NCI-H187 treated with DMSO at 0.1 percent for 48 hours (cell line): ENCODE data around the gene KANSL1.

ENCODE experiments used
- DNase-seq: peaks from one replicate; lab custom pipeline; 2025; lab: John Stamatoyannopoulos, UW

KANSL1 gene

GRCh38 chr17:46080118-46081017, 112.9 kb downstream of the KANSL1 start:
- no peak for DNase-seq

DNA sequence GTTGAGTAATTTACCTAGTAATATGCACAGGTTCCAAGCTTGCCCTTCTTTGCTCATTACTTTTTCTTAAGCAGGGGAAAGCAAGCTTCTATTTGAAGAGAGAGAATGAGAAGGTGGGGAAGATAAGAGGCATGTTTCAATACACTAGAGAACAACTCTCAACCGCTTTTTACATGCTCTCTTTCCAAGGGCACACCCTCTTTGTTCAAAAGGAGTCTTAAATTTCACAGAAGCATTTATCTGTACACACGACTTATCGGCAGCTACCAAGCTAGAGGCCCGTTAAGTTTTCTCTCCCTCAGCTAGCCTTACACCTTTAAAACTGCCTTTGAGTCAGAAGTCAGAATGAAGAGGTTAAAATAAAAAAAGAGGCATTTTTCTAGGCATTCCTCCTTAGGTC, 114.6 kb downstream of the KANSL1 start:
- DNase-seq, result peak; percentile 15

GRCh38 chr17:46074540-46074939, 118.7 kb downstream of the KANSL1 start:
- DNase-seq, result no peak

DNA sequence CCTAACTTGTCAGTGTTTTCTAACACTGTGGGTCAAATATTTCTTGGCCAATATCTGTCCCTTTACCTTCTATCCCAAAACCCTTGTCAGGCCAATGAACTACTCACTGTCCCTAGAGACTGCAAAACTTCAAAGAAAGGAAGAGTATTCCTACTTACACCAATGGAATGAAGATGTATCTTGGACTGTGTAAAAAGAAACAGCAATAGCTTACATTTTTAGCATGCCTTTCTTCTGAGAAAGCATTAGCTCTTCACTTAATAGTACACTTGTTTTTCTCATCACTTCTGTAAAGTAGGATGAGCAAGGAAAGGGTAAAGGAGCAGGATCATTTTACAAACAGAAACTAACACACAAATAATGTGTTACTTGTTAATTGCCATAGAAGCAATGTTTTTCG, 120.2 kb downstream of the KANSL1 start:
- DNase-seq, result no peak

DNA sequence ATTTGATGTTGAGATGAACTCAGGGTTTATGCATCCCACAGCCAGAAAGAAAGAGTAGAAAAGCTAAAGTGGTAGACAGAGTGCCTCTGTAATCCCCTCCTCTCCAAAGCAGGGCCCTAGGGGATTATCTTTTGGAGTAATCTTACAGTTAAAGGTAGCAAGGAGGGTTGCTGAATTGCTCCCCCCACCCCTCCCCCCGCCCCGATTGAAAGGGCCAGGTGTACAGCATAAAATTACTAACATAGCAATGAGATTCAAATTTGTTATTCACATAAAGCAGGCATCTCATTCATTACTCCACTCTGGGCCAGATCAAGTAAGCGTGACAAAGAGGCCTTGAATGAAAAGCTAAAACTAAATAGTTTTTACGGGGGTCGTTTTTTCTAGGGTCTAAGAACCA, 121.4 kb downstream of the KANSL1 start:
- peak; percentile 23 for DNase-seq

- no peak for DNase-seq
Observed at GRCh38 chr17:46064460-46064859, 128.8 kb downstream of the KANSL1 start.

DNA sequence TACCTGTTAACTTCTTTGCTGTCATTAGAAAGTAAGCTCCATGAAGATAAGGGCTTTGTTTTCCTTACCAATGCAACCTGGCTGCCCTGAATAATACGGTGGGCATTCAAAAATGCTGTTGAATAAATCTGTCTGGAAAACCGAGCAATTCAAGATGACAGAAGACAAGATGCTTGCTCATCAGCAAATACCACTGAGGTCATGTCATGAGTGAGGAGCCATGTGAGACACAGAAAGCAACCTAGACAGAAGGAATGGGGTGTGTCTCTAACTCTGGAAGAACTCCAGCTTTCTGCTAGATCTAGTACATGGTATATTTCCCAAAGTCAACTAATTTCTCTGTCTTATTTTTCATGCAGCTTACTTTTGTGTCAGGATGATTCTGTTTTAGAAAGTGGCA, 130.0 kb downstream of the KANSL1 start:
- no peak for DNase-seq

- no peak for DNase-seq
Observed at GRCh38 chr17:46061435-46061834, 131.8 kb downstream of the KANSL1 start.

- DNase-seq, result no peak
Observed at GRCh38 chr17:46060461-46060860, 132.8 kb downstream of the KANSL1 start.

- no peak for DNase-seq
Observed at GRCh38 chr17:46059486-46059885, 133.7 kb downstream of the KANSL1 start.

DNA sequence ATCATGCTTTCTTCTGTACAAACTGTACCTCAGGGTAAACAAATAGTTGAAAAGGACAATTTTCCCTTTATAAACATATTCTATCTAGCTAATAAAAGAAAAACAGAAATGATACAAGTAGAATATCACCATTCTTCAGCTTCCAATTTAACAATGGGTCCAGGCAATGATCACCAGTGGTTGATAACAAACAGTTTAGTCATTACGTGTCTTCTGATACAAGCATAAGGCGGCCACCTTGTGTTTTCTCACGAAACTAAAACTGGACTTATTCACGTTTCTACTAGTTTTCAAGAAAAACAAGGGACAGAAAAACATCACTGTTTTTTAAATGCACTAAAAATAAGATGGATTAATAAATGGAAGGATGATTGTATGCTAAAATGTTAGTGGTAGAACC, 135.9 kb downstream of the KANSL1 start:
- no peak for DNase-seq

GRCh38 chr17:46056800-46057304, 136.4 kb downstream of the KANSL1 start:
- DNase-seq, result no peak

- no peak for DNase-seq
Observed at GRCh38 chr17:46053911-46054534, 139.2 kb downstream of the KANSL1 start.

- DNase-seq, result no peak
Observed at GRCh38 chr17:46049656-46050055, 143.6 kb downstream of the KANSL1 start.

DNA sequence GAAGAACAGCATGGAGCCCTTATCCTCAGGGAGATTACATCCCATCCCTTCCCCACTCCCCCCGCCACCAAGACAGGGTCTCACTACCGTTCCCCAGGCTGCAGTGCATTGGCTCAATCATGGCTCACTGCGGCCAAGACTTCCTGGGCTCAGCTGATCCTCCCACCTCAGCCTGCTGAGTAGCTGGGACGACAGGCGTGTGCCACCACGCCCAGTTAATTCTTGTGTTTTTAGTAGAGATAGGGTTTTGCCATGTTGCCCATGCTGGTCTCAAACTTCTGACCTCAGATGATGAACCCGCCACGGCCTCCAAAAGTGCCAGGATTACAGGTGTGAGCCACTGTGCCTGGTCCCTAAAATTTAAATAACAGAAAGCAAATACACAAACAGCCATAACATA, 145.4 kb downstream of the KANSL1 start:
- DNase-seq, result no peak

- DNase-seq, result no peak
Observed at GRCh38 chr17:46047398-46047797, 145.8 kb downstream of the KANSL1 start.

DNA sequence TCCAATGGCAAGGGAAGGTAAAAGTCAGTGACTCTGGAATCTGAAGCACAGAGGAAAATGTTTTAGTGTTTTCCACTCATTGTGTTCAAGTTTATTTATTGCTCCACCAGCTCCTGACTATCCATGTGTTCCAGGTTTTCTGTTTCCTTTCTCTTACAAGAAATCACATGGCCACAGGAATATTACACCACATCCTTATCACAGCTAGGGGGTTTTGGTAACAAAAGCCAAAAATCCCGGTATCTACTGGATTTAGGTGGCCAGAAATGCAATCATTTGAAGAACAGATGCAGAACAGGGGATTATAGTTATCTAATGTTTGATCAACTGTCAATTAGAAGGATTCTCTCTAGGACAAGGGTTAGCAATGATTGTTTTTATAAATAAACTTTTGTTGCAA, 146.3 kb downstream of the KANSL1 start:
- DNase-seq, result no peak

DNA sequence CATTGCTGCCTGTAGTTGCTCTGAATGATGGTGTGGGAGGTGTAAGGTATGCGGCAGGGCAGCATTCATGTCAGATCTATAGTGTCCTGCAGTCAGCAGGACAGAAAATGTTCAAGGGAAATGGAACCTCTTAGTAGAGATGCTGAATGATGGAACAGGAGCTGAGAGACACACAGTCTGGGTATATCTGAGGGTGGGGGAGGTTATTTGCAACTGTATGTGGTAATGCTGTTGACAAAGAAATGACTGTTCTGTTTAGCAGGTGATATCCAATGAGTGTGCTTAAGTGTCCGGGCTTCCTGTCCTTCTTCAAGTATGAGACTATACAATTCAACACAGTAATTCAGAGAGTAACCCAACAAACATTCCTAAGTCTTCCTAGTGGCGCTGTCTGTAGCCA, 147.6 kb downstream of the KANSL1 start:
- DNase-seq, result no peak

DNA sequence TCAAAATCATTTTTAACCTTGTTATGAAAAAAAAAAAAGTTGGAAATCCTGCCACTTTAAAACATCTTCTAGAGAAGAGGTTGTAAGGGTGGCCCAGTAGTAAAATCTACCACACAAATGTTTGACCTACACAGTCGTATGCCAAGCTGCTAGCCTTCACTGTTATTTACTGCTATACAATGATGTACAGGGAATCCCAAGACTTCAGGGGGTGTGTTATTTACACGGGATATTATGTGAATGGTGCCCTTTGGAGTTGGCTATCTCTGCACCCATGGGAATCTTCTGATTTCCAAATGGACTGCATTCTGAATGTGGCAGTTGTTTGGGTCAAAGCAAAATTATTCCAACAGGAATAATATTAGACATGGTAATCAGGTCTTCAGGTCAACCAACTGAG, 148.2 kb downstream of the KANSL1 start:
- no peak for DNase-seq

DNA sequence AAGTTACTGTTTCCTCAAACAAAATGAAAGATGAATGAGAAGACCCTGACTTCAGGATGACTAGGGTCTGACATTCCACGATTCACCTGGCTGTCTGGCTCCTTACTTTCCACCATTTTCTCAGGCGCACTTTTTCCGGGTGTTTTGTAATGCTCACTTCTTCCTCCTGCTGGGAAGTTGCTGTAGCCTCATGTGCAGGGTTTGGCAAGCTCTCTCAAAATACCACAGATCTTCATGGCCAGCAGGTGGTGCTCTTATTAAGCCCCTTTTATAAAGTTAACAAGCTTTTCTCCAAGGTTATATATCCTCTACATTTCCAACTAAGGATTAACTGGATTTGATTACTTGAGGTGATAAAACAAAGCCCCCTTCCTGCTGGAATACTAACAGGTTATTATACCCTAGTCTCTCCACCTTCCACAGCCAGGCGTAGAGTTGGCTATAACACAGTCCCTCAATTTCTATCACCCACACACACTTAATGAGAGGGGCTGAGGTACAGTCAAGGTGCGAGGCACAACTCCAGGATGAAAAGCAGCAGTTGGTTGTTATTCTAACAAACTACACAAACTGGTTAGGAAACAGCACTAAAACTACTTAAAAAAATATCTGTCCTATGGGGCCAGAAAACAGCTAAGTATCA, 148.8 kb downstream of the KANSL1 start:
- DNase-seq, result no peak

DNA sequence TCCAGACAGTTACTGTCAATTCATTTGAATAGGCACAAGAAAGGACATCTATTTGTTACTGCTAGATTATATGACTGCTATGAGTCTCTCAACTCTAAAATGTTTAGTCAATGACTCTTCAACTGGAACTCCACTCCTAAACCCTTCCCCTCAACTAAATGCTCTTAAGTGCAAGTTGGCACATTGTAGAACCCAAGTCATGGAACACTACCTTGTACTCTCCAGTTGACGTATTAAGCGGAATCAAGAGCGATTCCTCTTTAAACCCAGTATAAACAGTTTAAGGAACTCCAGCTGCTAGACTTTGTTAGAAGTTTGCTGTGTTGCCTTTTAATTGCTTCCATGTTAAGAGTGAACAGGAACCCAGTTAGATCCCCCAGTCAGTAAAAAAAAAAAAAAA, 149.6 kb downstream of the KANSL1 start:
- DNase-seq, result peak; percentile 8

- DNase-seq, result no peak
Observed at GRCh38 chr17:46042925-46043324, 150.3 kb downstream of the KANSL1 start.

DNA sequence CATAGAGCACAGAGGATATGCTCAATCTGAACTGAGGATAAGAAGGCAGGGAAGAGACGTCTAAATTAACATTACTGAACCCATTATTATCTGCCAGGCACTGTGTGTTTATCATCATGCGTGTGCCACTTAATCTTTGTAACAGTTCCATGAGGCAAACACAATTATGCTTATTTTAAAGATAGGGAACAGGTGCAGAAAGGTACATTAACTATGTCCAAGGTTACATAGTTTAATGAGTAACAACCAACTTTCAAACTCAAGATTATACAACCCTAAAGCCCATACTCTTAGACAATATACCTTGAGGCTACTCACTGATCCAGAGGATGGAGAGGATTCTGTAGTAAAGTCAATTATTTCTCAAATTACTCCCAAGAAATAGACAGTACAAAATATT, 151.0 kb downstream of the KANSL1 start:
- DNase-seq, result no peak
